A549 (cell line): Measurements from ENCODE around the gene SLC6A12. TPM values are rescaled to one million over a fixed set of nuclear protein-coding genes. Genes with fewer than 3 reads are reported as not detected.
A peak's percentile ranks its signal among the peaks of the same experiment; 100 is the strongest.

Source experiments
- ATAC-seq, 2 experiments: fragments of 200-7000 bp in 1 of 2; fragments of >200 bp in 1 of 2; cut with Nextera tagmentation in 1 of 2; cut with Tn5 transposase in 1 of 2; 3 replicates each; pipeline versions ENCODE4 v1.8.0 to v1.9.1; 2018 to 2020; ENCODE audit warnings: mild to moderate bottlenecking in 1 of 2, moderate library complexity in 1 of 2
- CTCF ChIA-PET: fragments of 300-600 bp; sonication (Branson Sonifier 250); formaldehyde crosslinking; extraction: SDS; loops from one replicate; lab custom pipeline; 2021; ENCODE audit warnings: antibody characterized with exemption, inconsistent platforms; lab: Yijun Ruan, JAX
- POLR2A ChIA-PET: fragments of 350-600 bp; formaldehyde crosslinking; extraction: SDS; loops from one replicate; lab custom pipeline; 2021; ENCODE audit warnings: antibody characterized with exemption, inconsistent platforms; lab: Yijun Ruan, JAX
- DNase-seq, 2 experiments: peaks; one replicate each; pipeline versions ENCODE4 v3.0.0 to v3.0.0-alpha.2; 2011 to 2016; ENCODE audit warnings: low read depth in 1 of 2, low spot score in 1 of 2
- FAIRE-seq: peaks from 2 replicates; lab custom pipeline; 2011; peaks lifted over from hg19 to GRCh38; lab: Jason Lieb, UNC
- H3K27ac ChIP-seq, 2 experiments: fragments of >200 bp; sonication (Bioruptor Twin); formaldehyde crosslinking; 3 replicates each; pipeline ENCODE4 v1.5.1; 2016 to 2017
- H3K4me1 ChIP-seq: fragments of >200 bp; sonication (Bioruptor Twin); formaldehyde crosslinking; 3 replicates; pipeline ENCODE4 v1.6.1; 2016
- H3K4me2 ChIP-seq: fragments of >200 bp; sonication (Bioruptor Twin); formaldehyde crosslinking; 3 replicates; pipeline ENCODE4 v1.6.1; 2016
- H3K4me3 ChIP-seq: fragments of >200 bp; sonication (Bioruptor Twin); formaldehyde crosslinking; 3 replicates; pipeline ENCODE4 v1.5.1; 2016
- H3K9me3 ChIP-seq: fragments of >200 bp; sonication (Bioruptor Twin); formaldehyde crosslinking; 3 replicates; pipeline ENCODE4 v1.6.1; 2016
- BCL3 ChIP-seq: fragments of >200 bp; sonication (Bioruptor Twin); formaldehyde crosslinking; IDR thresholded peaks from 3 replicates; pipeline ENCODE4 v1.6.1; 2016
- CEBPB ChIP-seq, 2 experiments: fragments of >200 bp in 1 of 2; sonication (Bioruptor Twin) in 1 of 2; formaldehyde crosslinking in 1 of 2; IDR thresholded peaks; 2 replicates each; pipeline ENCODE4 v1.6.1; 2012 to 2016
- E2F6 ChIP-seq: IDR thresholded peaks from 2 replicates; pipeline ENCODE4 v1.6.1; 2012; ENCODE audit warnings: low read depth, borderline replicate concordance
- EHMT2 ChIP-seq: fragments of 200-600 bp; sonication (generic); IDR thresholded peaks from 2 replicates; pipeline ENCODE4 v1.6.1; 2016; ENCODE audit warnings: antibody characterized with exemption, low read depth, mild to moderate bottlenecking, moderate library complexity
- EP300 ChIP-seq, 2 experiments: fragments of >200 bp; sonication (Bioruptor Twin); formaldehyde crosslinking; IDR thresholded peaks; 2 replicates in 1 of 2; 3 replicates in 1 of 2; pipeline ENCODE4 v1.6.1; 2016 to 2017
- GATA3 ChIP-seq: IDR thresholded peaks from 2 replicates; pipeline ENCODE4 v1.6.1; 2012; ENCODE audit warnings: borderline replicate concordance
- HEYL ChIP-seq: fragments of 250-450 bp; sonication (Bioruptor Pico); IDR thresholded peaks from 2 replicates; pipeline ENCODE4 v1.8.0; 2021; ENCODE audit warnings: mild to moderate bottlenecking, moderate library complexity
- HOXA7 ChIP-seq: fragments of 250-450 bp; sonication (Bioruptor Pico); IDR thresholded peaks from 2 replicates; pipeline ENCODE4 v1.5.0; 2020; ENCODE audit warnings: mild to moderate bottlenecking, moderate library complexity
- HOXB13 ChIP-seq: fragments of 250-450 bp; sonication (Bioruptor Pico); IDR thresholded peaks from 2 replicates; pipeline ENCODE4 v1.5.0; 2020; ENCODE audit warnings: low read depth, mild to moderate bottlenecking, moderate library complexity
- HOXB5 ChIP-seq: fragments of 250-450 bp; sonication (Bioruptor Pico); IDR thresholded peaks from 2 replicates; pipeline ENCODE4 v1.5.0; 2020; ENCODE audit warnings: mild to moderate bottlenecking, moderate library complexity
- JUNB ChIP-seq: fragments of >200 bp; sonication (Bioruptor Twin); formaldehyde crosslinking; IDR thresholded peaks from 2 replicates; pipeline ENCODE4 v1.6.1; 2016
- KDM5A ChIP-seq: fragments of 200-600 bp; sonication (generic); IDR thresholded peaks from 2 replicates; pipeline ENCODE4 v1.6.1; 2016; ENCODE audit warnings: antibody characterized with exemption, mild to moderate bottlenecking
- MAFK ChIP-seq: fragments of 450-650 bp; IDR thresholded peaks from 2 replicates; pipeline ENCODE4 v1.6.1; 2014; ENCODE audit not compliant: partially characterized antibody
- MYC ChIP-seq: IDR thresholded peaks from 2 replicates; pipeline ENCODE4 v1.6.1; 2012; ENCODE audit warnings: mild to moderate bottlenecking, inconsistent platforms, low read length, improper control_type of control experiment, borderline replicate concordance
- NR3C1 ChIP-seq: fragments of >200 bp; sonication (Bioruptor Twin); formaldehyde crosslinking; IDR thresholded peaks from 3 replicates; pipeline ENCODE4 v1.6.1; 2017
- POLR2A ChIP-seq: IDR thresholded peaks from 2 replicates; pipeline ENCODE4 v1.6.1; 2012; ENCODE audit warnings: mild to moderate bottlenecking, low read length
- POLR2AphosphoS2 ChIP-seq: conservative IDR thresholded peaks from 2 replicates; pipeline ENCODE4 v1.6.1; 2012; ENCODE audit warnings: low read length, improper control_type of control experiment, inconsistent platforms
- RARB ChIP-seq: fragments of 250-450 bp; sonication (Bioruptor Pico); IDR thresholded peaks from 2 replicates; pipeline ENCODE4 v1.8.0; 2021; ENCODE audit warnings: mild to moderate bottlenecking, moderate library complexity
- SREBF2 ChIP-seq: fragments of 450-650 bp; IDR thresholded peaks from 2 replicates; pipeline ENCODE4 v1.6.1; 2014; ENCODE audit warnings: mild to moderate bottlenecking, moderate library complexity
- ZC3H11A ChIP-seq: fragments of 450-650 bp; IDR thresholded peaks from 2 replicates; pipeline ENCODE4 v1.6.1; 2014; ENCODE audit warnings: antibody characterized with exemption, mild to moderate bottlenecking
- ZFP36 ChIP-seq: fragments of 450-650 bp; IDR thresholded peaks from 2 replicates; pipeline ENCODE4 v1.6.1; 2014; ENCODE audit warnings: borderline replicate concordance; ENCODE audit not compliant: partially characterized antibody
- ZNF302 ChIP-seq: fragments of 250-450 bp; sonication (Bioruptor Pico); IDR thresholded peaks from 2 replicates; pipeline ENCODE4 v1.9.0; 2021; ENCODE audit warnings: inconsistent platforms, mild to moderate bottlenecking, moderate library complexity
- WGBS: methylation state at CpG from one replicate; pipeline ENCODE4 v1.1.6; 2017; ENCODE audit errors: missing lambda C conversion rate; 5-methylcytosine and 5-hydroxymethylcytosine counted together
- polyA plus RNA-seq, 4 experiments: library from polyadenylated mRNA; depleted of rRNA in 3 of 4; stranded (reverse); fragments of >200 nt; fragmentation: RNase III in 1 of 4; extraction: RNeasy Plus Mini Kit Qiagen cat#74134 plus additional on column Dnase treatment in 1 of 4; gene quantifications; 2 replicates in 3 of 4; 3 replicates in 1 of 4; pipeline ENCODE4 v1.2.3, GENCODE V29; 2011 to 2017
- TF ChIP-seq, protein P1 (sequence below): fragments of >200 bp; sonication (Bioruptor Twin); formaldehyde crosslinking; IDR thresholded peaks from 2 replicates; pipeline ENCODE4 v1.6.1; 2016
- TF ChIP-seq, protein P2 (sequence below): IDR thresholded peaks from 2 replicates; pipeline ENCODE4 v1.6.1; 2012
- TF ChIP-seq, protein P3 (sequence below): fragments of 200-600 bp; sonication (generic); IDR thresholded peaks from 2 replicates; pipeline ENCODE4 v1.6.1; 2016; ENCODE audit warnings: antibody characterized with exemption, mild to moderate bottlenecking, moderate library complexity
- TF ChIP-seq, protein P4 (sequence below): fragments of 250-450 bp; sonication (Bioruptor Pico); IDR thresholded peaks from 2 replicates; pipeline ENCODE4 v1.5.0; 2020; ENCODE audit warnings: low read depth, mild to moderate bottlenecking, moderate library complexity
- TF ChIP-seq, protein P5 (sequence below): fragments of 450-650 bp; IDR thresholded peaks from 2 replicates; pipeline ENCODE4 v1.6.1; 2014; ENCODE audit warnings: antibody characterized with exemption

The SLC6A12 gene
- polyA plus RNA-seq, 2 of the 4 experiments (the other 2 are of a cell fraction), result 0.78 to 4.4 TPM

- H3K4me3 ChIP-seq, result no peak overlapping the region
- peaks cover 24% of the 10 kb centered on the region for H3K4me1 ChIP-seq
- FAIRE-seq (no peak), ATAC-seq (no peak), DNase-seq (no peak)
- 76% methylated on average over 10 of the region's 10 CpGs for WGBS
- H3K27ac ChIP-seq, result no peak overlapping the region
- CTCF ChIA-PET, result interaction anchor here (1.3 to 4.2 kb wide), 2 partner anchors 14 to 22 kb away, joined by 7 to 20 read pairs; no protein-coding TSS in a partner anchor
- TF ChIP-seq HOXB13 (CRISPR knock-in tag) (no peak), JUNB (no peak), HOXA7 (CRISPR knock-in tag) (no peak), POLR2A (no peak), MAFK (no peak), GATA3 (no peak), E2F6 (no peak), POLR2AphosphoS2 (no peak), NR3C1 (no peak), EP300 (IDR thresholded peaks at IDR 0.05) (no peak), EHMT2 (no peak), HOXB5 (CRISPR knock-in tag) (no peak), MYC (no peak), HEYL (CRISPR knock-in tag) (no peak), ZFP36 (no peak), SREBF2 (no peak)
- TF ChIP-seq, protein P1, sequence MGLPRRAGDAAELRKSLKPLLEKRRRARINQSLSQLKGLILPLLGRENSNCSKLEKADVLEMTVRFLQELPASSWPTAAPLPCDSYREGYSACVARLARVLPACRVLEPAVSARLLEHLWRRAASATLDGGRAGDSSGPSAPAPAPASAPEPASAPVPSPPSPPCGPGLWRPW, result no peak
- TF ChIP-seq, all 56 proteins: peak for 0
- POLR2A ChIA-PET, result no interaction called here
- Histone ChIP-seq H3K9me3 (no peaks in the 10 kb centered on the region), H3K4me2 (no peak overlapping the region)
Observed at GRCh38 chr12:175250-175649, 38.7 kb downstream of the SLC6A12 start.

- Histone ChIP-seq H3K4me3 (no peak overlapping the region), H3K4me2 (no peak overlapping the region), H3K4me1 (peaks cover 24% of the 10 kb centered on the region), H3K9me3 (no peaks in the 10 kb centered on the region), H3K27ac (peak overlapping the region in 1 of 2 experiments; percentile 29; a peak in 1 of 6 replicates)
- FAIRE-seq, result no peak
- no peak for ATAC-seq
- ChIA-PET POLR2A (no interaction called here), CTCF (interaction anchor here (1.0 to 4.2 kb wide), 4 partner anchors 9 to 21 kb away, joined by 3 to 20 read pairs (median 6); no protein-coding TSS in a partner anchor)
- DNase-seq, result no peak
- no peak for TF ChIP-seq CEBPB (IDR thresholded peaks at IDR 0.05)
- TF ChIP-seq, protein P2, sequence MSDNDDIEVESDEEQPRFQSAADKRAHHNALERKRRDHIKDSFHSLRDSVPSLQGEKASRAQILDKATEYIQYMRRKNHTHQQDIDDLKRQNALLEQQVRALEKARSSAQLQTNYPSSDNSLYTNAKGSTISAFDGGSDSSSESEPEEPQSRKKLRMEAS, result no peak
- WGBS, result 53% methylated on average over 15 of the region's 23 CpGs
Observed at GRCh38 chr12:174596-174995, 39.4 kb downstream of the SLC6A12 start.

- H3K27ac ChIP-seq, result no peak overlapping the region
- ATAC-seq, result no peak
- CTCF ChIA-PET, result interaction anchor here (1.0 to 4.3 kb wide), 4 partner anchors 9 to 21 kb away, joined by 3 to 20 read pairs (median 10); no protein-coding TSS in a partner anchor
- no peak for DNase-seq
- TF ChIP-seq, protein P1, result no peak
- no peak for TF ChIP-seq JUNB
- no peak for TF ChIP-seq BCL3
- TF ChIP-seq ZC3H11A, result no peak
- TF ChIP-seq, protein P3, sequence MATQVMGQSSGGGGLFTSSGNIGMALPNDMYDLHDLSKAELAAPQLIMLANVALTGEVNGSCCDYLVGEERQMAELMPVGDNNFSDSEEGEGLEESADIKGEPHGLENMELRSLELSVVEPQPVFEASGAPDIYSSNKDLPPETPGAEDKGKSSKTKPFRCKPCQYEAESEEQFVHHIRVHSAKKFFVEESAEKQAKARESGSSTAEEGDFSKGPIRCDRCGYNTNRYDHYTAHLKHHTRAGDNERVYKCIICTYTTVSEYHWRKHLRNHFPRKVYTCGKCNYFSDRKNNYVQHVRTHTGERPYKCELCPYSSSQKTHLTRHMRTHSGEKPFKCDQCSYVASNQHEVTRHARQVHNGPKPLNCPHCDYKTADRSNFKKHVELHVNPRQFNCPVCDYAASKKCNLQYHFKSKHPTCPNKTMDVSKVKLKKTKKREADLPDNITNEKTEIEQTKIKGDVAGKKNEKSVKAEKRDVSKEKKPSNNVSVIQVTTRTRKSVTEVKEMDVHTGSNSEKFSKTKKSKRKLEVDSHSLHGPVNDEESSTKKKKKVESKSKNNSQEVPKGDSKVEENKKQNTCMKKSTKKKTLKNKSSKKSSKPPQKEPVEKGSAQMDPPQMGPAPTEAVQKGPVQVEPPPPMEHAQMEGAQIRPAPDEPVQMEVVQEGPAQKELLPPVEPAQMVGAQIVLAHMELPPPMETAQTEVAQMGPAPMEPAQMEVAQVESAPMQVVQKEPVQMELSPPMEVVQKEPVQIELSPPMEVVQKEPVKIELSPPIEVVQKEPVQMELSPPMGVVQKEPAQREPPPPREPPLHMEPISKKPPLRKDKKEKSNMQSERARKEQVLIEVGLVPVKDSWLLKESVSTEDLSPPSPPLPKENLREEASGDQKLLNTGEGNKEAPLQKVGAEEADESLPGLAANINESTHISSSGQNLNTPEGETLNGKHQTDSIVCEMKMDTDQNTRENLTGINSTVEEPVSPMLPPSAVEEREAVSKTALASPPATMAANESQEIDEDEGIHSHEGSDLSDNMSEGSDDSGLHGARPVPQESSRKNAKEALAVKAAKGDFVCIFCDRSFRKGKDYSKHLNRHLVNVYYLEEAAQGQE, result no peak
- TF ChIP-seq POLR2A, result no peak
- no peak for TF ChIP-seq KDM5A
- no peak for TF ChIP-seq RARB
- TF ChIP-seq HOXB5 (CRISPR knock-in tag), result no peak
- no peak for TF ChIP-seq ZNF302 (CRISPR knock-in tag)
- TF ChIP-seq HEYL (CRISPR knock-in tag), result no peak
- TF ChIP-seq, protein P4, sequence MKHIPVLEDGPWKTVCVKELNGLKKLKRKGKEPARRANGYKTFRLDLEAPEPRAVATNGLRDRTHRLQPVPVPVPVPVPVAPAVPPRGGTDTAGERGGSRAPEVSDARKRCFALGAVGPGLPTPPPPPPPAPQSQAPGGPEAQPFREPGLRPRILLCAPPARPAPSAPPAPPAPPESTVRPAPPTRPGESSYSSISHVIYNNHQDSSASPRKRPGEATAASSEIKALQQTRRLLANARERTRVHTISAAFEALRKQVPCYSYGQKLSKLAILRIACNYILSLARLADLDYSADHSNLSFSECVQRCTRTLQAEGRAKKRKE (CRISPR knock-in tag), result no peak
- TF ChIP-seq, protein P5, sequence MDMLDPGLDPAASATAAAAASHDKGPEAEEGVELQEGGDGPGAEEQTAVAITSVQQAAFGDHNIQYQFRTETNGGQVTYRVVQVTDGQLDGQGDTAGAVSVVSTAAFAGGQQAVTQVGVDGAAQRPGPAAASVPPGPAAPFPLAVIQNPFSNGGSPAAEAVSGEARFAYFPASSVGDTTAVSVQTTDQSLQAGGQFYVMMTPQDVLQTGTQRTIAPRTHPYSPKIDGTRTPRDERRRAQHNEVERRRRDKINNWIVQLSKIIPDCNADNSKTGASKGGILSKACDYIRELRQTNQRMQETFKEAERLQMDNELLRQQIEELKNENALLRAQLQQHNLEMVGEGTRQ, result no peak
- no peak for TF ChIP-seq GATA3
- no peak for TF ChIP-seq HOXB13 (CRISPR knock-in tag)
- no peak for TF ChIP-seq ZFP36
- TF ChIP-seq, all 56 proteins: peak for 0
- no peak overlapping the region for H3K4me2 ChIP-seq
- H3K4me3 ChIP-seq, result no peak overlapping the region
- FAIRE-seq, result no peak
- H3K4me1 ChIP-seq, result peaks cover 19% of the 10 kb centered on the region
- 82% methylated on average over 6 of the region's 6 CpGs for WGBS
- H3K9me3 ChIP-seq, result no peaks in the 10 kb centered on the region
- POLR2A ChIA-PET, result no interaction called here
Observed at GRCh38 chr12:174124-174523, 39.8 kb downstream of the SLC6A12 start.
